Astrocyte of the hippocampus (primary cell): ENCODE results near the gene FAH.
A peak's percentile ranks its signal among the peaks of the same experiment; 100 is the strongest.

ENCODE experiments used
- DNase-seq: peaks from one replicate; pipeline ENCODE4 v3.0.0; 2011; ENCODE audit warnings: low read depth, low spot score

FAH gene

DNA sequence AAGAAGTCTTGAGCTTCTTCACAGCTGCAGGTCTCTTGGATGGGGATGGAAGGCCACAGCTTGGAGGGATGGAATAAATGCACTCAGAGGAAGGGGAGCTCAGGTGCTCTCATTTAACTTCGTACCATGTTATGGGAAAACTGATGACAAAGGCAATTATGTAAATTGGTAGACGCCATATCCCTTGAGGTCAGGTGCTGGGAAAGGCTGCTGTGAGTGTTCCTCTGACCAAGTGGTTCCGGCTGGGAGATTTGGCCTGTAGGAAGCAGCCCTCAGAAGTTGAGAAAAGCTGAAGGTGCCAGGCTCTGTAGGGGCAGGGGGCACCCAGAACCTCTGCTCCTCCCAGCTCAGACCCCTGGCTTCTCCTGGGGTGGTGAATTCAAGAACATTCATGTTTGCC lies 47.1 kb downstream of the FAH start:
- no peak for DNase-seq

DNA sequence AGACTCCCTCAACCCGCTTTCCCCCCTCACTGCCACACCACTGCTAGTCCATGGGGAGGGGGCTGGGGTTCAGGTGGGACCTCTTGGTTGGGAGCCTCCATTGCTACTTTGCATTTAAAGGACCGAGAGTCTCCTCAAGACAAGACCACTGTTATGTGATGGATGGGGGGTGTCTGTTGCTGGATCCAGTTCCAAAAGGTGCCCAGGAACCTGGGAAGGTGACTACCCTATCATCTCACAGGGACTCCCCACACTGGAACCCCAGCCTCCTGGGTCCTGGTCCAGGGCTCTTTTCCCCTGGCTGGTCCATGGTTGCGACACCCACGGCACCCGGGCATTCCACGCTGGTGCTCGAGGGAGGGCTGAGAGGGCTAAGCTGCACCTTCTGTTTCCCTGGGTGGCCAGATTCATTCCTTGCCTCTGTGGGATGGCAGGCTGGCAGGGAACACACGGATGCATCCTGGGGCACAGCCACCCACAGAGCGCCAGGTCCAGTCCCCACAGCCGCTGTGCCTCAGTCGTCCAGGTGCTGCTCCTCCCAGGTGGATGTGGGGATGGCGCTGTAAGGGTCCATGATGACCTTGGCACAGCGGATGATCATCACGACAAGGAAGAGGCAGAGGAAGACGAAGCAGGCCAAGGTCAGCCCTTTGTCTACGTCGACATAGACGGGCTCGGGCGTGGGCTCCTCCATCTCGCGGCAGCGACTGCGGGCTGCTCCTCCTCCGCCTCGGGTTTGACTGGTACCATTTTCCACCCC lies 48.6 kb downstream of the FAH start:
- no peak for DNase-seq

DNA sequence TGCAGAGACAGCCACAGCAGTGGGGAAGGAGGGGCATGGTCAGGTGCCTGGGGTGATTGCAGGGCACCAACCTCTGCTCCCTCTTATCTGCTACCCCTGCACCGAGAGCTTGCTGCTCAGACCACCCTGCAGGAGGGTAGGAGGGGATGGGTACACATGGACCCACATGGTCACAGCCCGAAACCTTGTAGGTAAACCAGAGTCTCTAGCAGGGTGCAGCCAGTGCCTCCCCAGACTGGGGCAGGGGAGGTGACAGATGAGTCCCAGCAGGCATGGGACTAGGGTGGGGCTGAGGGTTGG lies 49.2 kb downstream of the FAH start:
- no peak for DNase-seq

DNA sequence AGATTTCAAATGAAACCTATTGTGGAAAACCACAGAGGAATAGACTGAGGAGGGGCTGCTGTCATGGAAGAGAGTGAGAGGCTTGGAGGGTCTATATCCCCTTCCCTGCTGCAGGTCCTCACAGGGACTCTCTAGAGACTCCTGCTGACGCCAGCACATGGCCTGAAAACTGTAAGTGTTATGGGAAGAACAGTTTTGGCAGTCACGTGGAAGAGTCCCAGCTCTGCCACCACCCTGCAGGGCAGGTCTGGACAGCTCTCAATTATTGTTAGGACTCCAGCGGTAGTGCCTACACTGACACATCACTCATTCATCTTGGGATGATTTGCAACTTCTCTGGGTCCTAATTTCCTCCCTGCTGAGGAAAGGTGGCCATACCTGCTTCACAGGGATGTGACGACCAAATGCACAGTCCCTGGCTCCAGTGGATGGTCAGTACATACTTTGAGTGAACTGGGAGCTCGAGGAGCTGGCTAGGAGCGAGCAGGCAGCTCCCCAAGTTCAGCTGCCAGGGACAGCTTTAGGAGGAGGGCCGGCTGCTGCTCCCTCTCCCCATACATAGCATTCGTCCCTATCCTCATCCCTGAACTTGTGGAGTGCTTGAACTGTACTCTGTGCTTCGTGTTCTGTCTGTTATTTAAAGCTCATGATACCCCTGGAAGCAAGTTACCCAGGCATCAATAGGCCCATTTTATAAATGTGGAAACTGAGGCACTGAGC lies 50.0 kb downstream of the FAH start:
- no peak for DNase-seq

DNA sequence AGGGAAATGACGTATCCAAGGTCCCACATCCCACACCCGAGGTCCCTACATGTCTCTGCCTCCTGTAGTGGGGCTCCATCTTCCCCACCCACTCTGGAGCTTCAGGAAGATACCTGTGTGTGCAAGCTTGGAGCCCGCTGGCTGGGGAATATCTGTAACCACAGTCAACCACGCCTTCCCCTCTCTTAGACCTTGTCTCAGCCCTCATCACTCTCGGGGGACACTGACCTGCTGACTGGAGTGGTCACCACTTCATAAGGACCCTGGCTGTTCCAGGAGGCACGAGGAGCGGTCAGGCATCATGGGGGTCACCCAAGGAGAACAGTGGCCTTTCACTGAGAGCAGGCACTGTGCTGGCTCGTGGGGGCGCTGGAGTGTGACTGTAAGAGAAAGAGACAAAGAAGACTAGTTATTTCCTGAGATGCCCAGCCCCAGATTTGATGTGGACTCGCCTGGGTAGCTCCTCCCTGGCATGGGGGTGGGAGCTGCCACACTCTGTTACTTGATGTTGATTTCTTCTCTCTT lies 50.6 kb downstream of the FAH start:
- DNase-seq = no peak

DNA sequence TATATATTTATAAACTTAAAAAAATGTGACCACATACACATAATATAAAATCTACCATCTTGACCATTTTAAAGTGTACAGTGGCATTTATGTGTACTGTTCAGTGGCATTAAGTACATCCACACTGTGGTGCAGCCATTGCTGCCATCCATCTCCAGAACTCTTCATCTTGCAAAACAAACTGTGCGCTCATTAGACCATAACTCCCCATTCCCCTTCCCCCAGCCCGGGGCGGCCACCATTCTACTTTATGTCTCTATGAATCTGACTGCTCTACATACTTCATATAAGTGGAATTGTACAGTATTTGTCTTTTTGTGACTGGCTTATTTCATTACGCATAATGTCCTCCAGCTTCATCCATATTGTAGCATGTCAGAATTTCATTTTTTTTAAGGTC lies 51.4 kb downstream of the FAH start:
- DNase-seq = no peak

DNA sequence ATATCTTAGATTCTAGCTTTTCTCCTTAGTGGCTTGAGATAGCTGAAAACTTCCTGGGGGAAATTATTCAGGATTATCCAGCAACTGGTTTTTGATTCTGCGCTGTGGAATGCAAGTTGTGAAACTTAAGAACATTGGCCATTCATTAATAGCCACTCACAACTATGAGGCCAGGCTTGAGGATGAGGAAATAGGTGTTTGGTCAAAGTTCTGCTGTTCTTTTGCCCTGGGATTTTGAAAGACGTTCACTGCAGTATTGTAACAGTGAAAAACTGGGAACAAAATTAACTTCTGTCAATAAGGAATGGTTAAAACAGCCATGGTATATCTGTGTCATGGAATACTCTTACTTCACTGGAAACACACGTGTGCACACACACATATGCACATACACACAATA lies 55.1 kb downstream of the FAH start:
- DNase-seq = no peak

DNA sequence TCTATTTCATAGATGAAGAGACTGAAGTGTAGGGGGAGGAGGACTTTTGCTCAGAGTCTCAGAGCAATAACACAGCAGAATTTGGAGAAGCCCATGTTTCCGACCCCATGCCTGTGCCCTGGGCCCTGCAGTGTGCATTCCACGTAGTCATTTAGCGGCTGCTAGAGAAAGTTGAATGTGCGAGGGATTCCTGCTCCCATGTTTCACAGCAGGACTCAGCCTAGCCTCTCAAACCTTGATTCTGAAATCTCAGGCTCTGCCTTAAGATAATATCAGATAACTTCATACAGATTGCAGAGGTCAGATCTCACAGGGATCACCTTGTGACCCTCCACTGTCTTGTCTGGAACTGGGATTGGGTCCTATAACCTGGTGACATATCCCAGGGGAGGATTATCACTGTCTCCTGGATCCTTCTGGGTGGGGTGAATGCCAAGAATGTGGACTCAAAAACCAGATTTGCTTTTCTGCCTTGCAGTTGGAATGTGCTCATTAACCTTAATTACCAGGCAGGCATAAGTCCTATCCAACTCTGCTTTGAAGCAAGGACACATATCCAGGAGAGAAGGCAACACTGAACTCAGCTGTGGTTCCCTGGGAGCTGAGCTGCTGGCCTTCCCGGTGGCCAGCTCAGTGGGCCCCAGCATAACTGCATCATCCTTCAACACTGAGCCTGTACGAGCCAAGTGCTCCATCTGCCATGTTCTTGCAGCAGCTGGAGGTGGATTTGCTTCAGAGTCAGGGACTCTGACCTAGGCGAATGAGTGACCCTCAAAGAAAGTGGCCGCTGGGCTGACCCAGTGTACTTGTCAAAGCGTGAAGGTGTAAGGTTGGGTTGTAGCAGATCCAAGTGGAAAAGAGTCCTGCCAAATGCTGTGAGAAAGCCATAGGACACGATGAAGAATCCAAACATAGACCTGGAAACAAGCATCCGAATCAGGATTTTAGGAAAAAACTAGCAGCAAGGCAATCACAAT lies 56.2 kb downstream of the FAH start:
- no peak for DNase-seq

DNA sequence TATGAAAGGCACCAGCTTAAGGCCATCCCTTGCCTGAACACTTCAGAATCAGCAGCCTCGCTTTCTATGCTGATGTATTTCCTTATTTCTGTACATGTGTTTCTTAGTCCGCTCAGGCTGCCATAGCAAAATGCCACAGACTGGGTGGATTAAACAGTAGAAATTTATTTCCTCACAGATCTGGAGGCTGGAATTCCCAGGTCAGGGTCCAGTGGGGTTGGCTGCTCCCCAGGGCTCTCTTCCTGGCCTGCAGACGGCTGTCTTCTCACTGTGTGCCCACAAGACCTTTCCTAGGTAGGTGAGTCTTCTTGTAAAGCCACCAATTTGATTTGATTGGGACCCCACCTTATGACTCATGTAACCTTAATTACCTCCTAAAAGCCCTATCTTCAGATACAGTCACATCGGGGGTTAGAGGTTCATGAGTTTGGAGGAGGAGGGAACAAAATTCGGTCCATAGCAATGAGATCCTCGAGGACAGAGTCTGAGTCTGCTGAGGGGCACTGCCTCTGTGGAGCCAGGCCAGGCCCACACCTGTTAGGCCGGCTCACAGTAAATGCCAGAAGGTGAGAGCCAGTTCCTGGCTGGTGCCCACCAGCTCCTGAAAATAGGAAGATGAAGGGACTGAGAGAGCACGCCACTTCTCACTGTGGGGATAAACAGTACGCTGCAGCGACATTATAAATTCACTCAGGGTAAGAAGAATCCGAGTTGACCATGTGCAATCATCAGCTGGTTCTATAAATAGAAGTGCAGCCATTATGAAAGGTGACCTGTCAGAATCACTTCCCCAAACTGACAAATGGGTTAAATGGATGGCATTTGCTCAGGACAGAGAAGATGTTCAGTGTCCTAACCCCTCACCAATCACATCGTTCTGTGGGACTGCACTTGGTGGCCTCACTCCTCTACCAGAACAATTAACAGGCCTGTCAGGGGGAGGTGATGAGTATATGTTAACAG lies 58.1 kb downstream of the FAH start:
- no peak for DNase-seq

DNA sequence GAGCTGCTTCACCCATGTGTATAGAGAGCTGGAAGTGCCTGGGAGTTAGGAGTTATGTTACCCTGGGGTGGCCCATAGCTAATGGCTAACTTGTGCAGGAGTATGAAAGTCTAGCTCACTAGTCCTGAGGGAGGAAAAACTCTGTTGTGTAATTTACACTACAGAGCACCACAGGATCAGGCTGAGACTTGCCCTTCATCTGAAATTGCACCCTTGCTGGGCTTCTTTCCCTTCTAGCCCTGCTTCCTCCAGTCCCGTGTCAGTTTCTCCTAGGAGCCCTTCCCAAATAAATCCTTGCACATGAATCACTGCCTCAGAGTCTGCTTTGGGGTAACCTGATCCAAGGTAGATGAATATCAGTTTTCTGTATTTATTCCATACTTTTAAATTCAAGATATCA lies 59.2 kb downstream of the FAH start:
- no peak for DNase-seq

DNA sequence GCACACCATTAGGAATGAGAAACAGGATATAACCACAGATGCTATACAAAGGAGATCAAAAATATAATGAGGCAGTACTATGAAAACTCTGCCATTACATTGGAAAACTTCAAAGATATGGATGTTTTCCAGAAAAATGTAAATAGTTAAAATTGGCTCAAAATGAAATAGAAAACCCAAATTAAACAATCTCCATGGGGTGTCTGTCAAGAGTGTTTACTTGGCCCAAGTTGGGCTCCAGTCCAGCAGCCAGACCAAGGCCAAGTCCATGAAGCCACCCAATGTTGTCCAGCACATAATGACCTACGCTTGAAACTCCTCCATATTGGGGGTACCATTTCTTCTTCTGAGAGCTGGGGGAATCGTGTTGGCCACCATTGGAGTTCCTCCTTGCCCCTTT lies 62.1 kb downstream of the FAH start:
- DNase-seq = no peak

DNA sequence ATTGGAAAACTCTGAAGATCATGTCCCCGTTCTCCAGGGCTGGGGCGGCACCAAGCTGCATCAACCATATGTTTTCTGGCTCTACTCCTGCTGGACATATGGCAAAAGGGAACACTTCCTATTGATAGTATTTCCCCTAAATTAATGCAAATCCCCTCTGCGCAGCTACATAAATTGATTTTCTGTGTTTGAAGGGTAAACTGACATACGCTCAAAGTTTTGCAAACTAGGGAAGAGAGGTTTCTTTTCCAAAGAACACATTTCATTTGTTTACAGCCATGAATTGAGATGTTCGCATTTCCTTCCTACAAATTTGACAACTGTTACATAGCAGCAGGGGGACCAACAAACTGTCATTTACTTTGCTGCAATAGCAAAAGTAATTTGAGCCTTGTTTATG lies 63.3 kb downstream of the FAH start:
- no peak for DNase-seq

DNA sequence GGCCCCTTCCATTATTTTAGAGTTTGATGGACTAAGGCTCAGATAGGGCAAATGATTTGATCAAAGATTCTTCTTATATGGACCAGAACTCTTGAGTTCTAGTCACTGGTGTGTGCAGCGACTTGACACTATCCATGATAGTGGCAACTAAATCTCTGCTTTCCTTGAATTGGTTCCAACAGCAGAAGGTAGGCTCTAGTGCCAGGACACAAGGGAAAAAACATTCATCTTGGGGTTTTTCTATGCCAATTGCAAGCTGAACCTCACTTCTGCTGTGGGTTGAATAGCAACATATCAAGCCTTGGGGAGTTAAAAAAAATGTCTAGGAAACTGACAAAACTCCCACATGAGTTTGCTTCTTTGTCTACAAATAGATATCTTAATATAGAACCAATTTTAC lies 64.1 kb downstream of the FAH start:
- no peak for DNase-seq

DNA sequence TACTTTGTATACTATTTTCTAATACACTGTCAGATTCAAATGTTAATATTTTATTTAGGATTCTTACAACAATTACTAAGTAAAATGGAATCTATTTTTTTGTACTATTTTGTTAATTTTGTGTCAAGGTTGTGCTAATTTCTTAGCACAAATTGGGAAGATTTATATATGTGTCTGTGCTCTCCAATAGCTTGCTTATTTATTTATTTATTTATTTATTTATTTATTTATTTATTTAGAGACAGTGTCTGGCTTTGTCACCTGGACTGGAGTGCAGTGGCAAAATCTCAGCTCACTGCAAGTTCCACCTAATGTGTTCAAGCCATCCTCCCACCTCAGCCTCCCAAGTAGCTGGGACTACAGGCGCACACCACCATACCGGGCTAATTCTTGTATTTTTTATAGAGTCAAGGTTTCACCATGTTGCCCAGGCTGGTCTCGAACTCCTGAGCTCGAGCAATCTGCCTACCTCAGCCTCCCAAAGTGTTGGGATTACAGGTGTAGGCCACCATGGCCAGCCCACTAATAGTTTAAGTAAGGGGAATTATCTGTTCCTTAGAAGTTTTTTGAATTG lies 64.6 kb downstream of the FAH start:
- DNase-seq = no peak

DNA sequence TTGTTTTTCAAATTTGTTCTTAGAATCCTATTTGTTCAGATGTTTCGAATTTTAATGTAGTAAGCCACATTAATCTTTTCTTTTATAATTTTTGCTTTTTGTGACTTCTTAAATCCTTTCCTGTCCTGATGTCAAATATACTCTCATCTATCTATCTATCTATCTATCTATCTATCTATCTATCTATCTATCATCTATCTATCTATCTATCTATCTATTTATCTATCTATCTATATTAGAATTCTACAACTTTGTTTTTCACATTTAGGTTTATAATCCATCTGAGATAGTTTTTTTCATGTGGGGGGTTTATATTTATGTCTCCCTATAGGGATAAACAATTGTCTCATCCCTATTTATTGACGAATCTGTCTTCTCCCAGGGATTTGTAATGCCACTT lies 67.2 kb downstream of the FAH start:
- no peak for DNase-seq

DNA sequence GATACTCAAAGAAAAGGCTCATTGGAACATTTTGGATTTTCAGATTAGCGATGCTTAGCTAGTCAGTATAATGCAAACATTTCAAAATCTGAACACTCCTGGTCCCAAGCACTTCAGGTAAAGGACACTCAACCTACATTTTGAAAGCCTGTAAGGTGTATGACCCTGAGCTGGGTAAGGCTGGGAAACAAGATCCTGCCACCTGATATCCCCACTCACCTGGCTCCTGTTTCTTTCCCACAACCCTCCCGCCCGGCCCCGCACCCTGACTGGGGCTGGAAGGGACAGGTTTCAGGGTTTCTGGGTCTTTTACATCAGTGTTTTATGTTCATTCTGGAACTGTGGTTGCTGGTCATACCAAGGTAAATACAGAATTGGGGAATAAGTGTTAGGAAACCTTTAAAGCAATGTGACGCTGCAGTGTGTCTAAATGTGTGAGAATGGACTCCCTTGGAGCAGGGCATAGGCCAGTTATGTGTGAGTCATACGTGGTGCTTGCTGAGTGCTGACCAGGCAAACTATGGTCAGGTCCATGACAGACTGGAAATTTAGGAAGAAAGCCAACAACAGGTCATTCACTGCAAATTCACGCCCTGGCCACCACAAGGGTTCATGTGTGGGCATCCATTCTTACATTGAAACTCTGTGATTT lies 76.3 kb downstream of the FAH start:
- peak; percentile 61 for DNase-seq

DNA sequence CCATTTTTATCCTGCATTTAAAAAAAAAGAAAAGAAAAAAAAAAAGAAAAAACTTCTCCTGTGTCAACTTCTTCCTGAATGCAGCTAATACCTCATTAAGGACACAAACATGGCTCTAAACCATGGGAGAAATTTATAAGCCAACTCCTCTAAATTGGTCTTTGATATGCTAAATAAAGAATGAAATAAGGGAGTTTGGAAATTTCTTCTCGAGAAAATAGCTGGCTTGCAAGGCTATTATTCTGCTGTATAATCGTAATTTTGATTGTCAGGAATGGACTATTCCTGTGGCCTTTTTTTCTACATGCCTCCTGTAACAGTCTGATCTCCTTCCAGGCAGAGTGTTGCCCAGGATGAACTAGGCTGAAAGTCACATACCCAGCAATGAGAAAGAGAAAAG lies 78.6 kb downstream of the FAH start:
- no peak for DNase-seq

DNA sequence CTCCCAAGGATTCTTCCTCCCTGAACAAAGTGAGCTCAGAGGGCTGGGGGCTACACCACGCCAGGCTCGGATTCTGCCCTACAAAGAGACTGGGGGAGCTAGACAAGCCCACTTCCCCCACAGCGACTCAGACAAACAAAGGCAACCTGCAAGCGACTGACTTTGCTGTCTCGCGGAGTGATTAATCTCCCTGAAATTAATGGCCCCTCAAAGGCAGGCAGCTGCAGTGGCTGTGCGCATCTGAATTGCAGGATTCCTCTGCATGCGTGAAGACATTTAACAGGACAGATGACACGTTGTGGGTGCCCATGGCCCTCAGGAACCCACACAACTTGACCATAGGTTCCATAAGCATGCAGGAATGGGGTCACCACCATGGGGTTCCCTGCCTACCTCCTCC lies 80.8 kb downstream of the FAH start:
- no peak for DNase-seq

DNA sequence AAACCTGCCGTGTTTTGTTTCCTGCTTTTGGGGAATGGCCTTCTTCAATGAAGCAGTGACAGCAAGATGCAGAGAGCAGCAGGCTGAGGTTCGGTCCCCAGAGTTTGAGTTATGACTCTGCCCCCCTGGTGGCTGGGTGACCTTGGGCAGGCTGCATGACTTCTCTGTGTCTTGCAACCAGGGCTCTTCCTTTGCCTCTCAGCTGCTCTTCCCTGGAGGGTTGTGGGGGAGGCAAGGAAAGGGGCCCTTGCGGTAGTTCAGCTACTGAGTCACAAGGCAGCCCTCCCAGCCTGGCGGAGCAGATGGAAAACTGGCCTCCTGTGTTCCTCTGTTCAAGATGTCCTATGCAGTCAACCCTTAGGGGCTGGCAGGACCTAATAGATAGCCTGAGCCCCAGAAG lies 82.1 kb downstream of the FAH start:
- no peak for DNase-seq
